ENCODE results near the gene SLC13A2. TPM values are rescaled to one million over a fixed set of nuclear protein-coding genes. Genes with fewer than 3 reads are reported as not detected.

Gene SLC13A2
- total and polyA plus RNA-seq, 9 of the 15 experiments (the other 6 are each of a cell fraction or from before 2014, with no cell fraction given), result 0.13 TPM; not detected in 8

GRCh38 chr17:28497931-28498330, 24.5 kb downstream of the SLC13A2 start:
- DNase-seq (ENCODE audit: extremely low read depth in 1 of 4, low spot score in 3 of 4) (no peak), ATAC-seq (no peak), FAIRE-seq (no peak)
- H3K4me2 ChIP-seq (ENCODE audit: insufficient read depth, low read length), result no peak overlapping the region
- POLR2A ChIA-PET, result no interaction called here
- no peaks in the 10 kb centered on the region for H3K9me3 ChIP-seq (replicated peaks; ENCODE audit: control insufficient read depth, insufficient read depth, low read depth, low read length)
- peaks cover 9% of the 10 kb centered on the region; the same call in 1 of the 2 replicates for H4K20me1 ChIP-seq (replicated peaks; ENCODE audit: control insufficient read depth, insufficient read depth, low read length)
- H3K9ac ChIP-seq (ENCODE audit: insufficient read depth in 1 of 2, low read depth in 2 of 2, low read length in 2 of 2), result 0 out of 4 replicates have a peak overlapping the region, but pooled peaks of 1 of the 2 experiments have one; percentile 29
- no peaks in the 10 kb centered on the region for H3K9me1 ChIP-seq (ENCODE audit: control insufficient read depth, insufficient read depth, low read length)
- H3K4me1 ChIP-seq (replicated peaks in 1 of 2; ENCODE audit: control insufficient read depth in 2 of 2, insufficient read depth in 2 of 2, low read length in 2 of 2), result peaks cover 0 to 18% of the 10 kb centered on the region in 2 experiments; a peak in 2 of 5 replicates
- H3K4me3 ChIP-seq, result no peak overlapping the region
- H3K79me2 ChIP-seq (ENCODE audit: control insufficient read depth, insufficient read depth, low read length), result no peaks in the 10 kb centered on the region
- H2AFZ ChIP-seq (ENCODE audit: low read depth, low read length), result no peak overlapping the region
- H3K27me3 ChIP-seq (ENCODE audit: control insufficient read depth in 2 of 2, insufficient read depth in 2 of 2, low read length in 2 of 2), result peaks cover 0 to 20% of the 10 kb centered on the region in 2 experiments; a peak in 3 of 5 replicates
- in situ Hi-C loops (cut with MboI), result loop anchor here (5.0 kb wide), 1 partner anchor 39 kb away; no protein-coding TSS in a partner anchor
- no peak overlapping the region for H3K27ac ChIP-seq (ENCODE audit: extremely low read depth, low read depth, low read length)
- TF ChIP-seq GTF2A2 (tag; IDR thresholded peaks at IDR 0.05) (no peak), MEIS2 (IDR thresholded peaks at IDR 0.05; ENCODE audit: partially characterized antibody) (no peak), FUS (optimal IDR thresholded peaks at IDR 0.05; ENCODE audit: low read depth, low read length) (no peak), POU5F1 (IDR thresholded peaks at IDR 0.05; ENCODE audit: borderline replicate concordance, low read depth, low read length, partially characterized antibody) (no peak), CBX3 (IDR thresholded peaks at IDR 0.05; ENCODE audit: borderline replicate concordance in 1 of 2, low read length in 2 of 2) (no peak), NR4A1 (CRISPR knock-in tag; IDR thresholded peaks at IDR 0.05) (no peak), NR4A1 (tag; IDR thresholded peaks at IDR 0.05) (no peak), TAL1 (IDR thresholded peaks at IDR 0.05) (no peak), STAT6 (CRISPR knock-in tag; IDR thresholded peaks at IDR 0.05) (no peak), FOSL1 (tag; conservative IDR thresholded peaks at IDR 0.05) (no peak), ZNF644 (tag; IDR thresholded peaks at IDR 0.05; ENCODE audit: low read depth) (no peak), MBD2 (IDR thresholded peaks at IDR 0.05; ENCODE audit: borderline replicate concordance, low read depth) (no peak)
- 5% methylated on average over 9 of the region's 9 CpGs for WGBS (ENCODE audit: insufficient coverage, low coverage, missing lambda C conversion rate)
- H3K36me3 ChIP-seq (ENCODE audit: control insufficient read depth, insufficient read depth, low read length), result no peaks in the 10 kb centered on the region
- BruUV-seq (replicated peaks), result no TSS peak
- CTCF ChIA-PET (ENCODE audit: low intra/inter-chr PET ratio), result no interaction called here
- intact Hi-C loops (cut with micrococcal nuclease), result no loop called here
